A549 (cell line): ENCODE measurements around the gene TMED5. TPM values are rescaled to one million over a fixed set of nuclear protein-coding genes. Genes with fewer than 3 reads are reported as not detected.

Source experiments
- ATAC-seq, 2 experiments: fragments of 200-7000 bp in 1 of 2; fragments of >200 bp in 1 of 2; cut with Nextera tagmentation in 1 of 2; cut with Tn5 transposase in 1 of 2; 3 replicates each; pipeline versions ENCODE4 v1.8.0 to v1.9.1; 2018 to 2020; ENCODE audit warnings: mild to moderate bottlenecking in 1 of 2, moderate library complexity in 1 of 2
- CTCF ChIA-PET: fragments of 300-600 bp; sonication (Branson Sonifier 250); formaldehyde crosslinking; extraction: SDS; loops from one replicate; lab custom pipeline; 2021; ENCODE audit warnings: antibody characterized with exemption, inconsistent platforms; lab: Yijun Ruan, JAX
- POLR2A ChIA-PET: fragments of 350-600 bp; formaldehyde crosslinking; extraction: SDS; loops from one replicate; lab custom pipeline; 2021; ENCODE audit warnings: antibody characterized with exemption, inconsistent platforms; lab: Yijun Ruan, JAX
- DNase-seq, 2 experiments: peaks; one replicate each; pipeline versions ENCODE4 v3.0.0 to v3.0.0-alpha.2; 2011 to 2016; ENCODE audit warnings: low read depth in 1 of 2, low spot score in 1 of 2
- FAIRE-seq: peaks from 2 replicates; lab custom pipeline; 2011; peaks lifted over from hg19 to GRCh38; lab: Jason Lieb, UNC
- H3K27ac ChIP-seq, 2 experiments: fragments of >200 bp; sonication (Bioruptor Twin); formaldehyde crosslinking; 3 replicates each; pipeline ENCODE4 v1.5.1; 2016 to 2017
- H3K4me1 ChIP-seq: fragments of >200 bp; sonication (Bioruptor Twin); formaldehyde crosslinking; 3 replicates; pipeline ENCODE4 v1.6.1; 2016
- H3K4me2 ChIP-seq: fragments of >200 bp; sonication (Bioruptor Twin); formaldehyde crosslinking; 3 replicates; pipeline ENCODE4 v1.6.1; 2016
- H3K4me3 ChIP-seq: fragments of >200 bp; sonication (Bioruptor Twin); formaldehyde crosslinking; 3 replicates; pipeline ENCODE4 v1.5.1; 2016
- H3K9me3 ChIP-seq: fragments of >200 bp; sonication (Bioruptor Twin); formaldehyde crosslinking; 3 replicates; pipeline ENCODE4 v1.6.1; 2016
- ATOH8 ChIP-seq: fragments of 250-450 bp; sonication (Bioruptor Pico); IDR thresholded peaks from 2 replicates; pipeline ENCODE4 v1.5.0; 2020; ENCODE audit warnings: low read depth, mild to moderate bottlenecking, moderate library complexity
- CBX2 ChIP-seq: fragments of 200-600 bp; sonication (generic); IDR thresholded peaks from 2 replicates; pipeline ENCODE4 v1.6.1; 2016; ENCODE audit warnings: low read depth, mild to moderate bottlenecking, borderline replicate concordance
- E2F6 ChIP-seq: IDR thresholded peaks from 2 replicates; pipeline ENCODE4 v1.6.1; 2012; ENCODE audit warnings: low read depth, borderline replicate concordance
- HEYL ChIP-seq: fragments of 250-450 bp; sonication (Bioruptor Pico); IDR thresholded peaks from 2 replicates; pipeline ENCODE4 v1.8.0; 2021; ENCODE audit warnings: mild to moderate bottlenecking, moderate library complexity
- POLR2AphosphoS2 ChIP-seq: conservative IDR thresholded peaks from 2 replicates; pipeline ENCODE4 v1.6.1; 2012; ENCODE audit warnings: low read length, improper control_type of control experiment, inconsistent platforms
- TFCP2L1 ChIP-seq: fragments of 250-450 bp; sonication (Bioruptor Pico); IDR thresholded peaks from 2 replicates; pipeline ENCODE4 v1.5.0; 2021; ENCODE audit warnings: mild to moderate bottlenecking
- USF2 ChIP-seq: fragments of 450-650 bp; IDR thresholded peaks from 2 replicates; pipeline ENCODE4 v1.6.1; 2014; ENCODE audit warnings: antibody characterized with exemption
- ZFP36 ChIP-seq: fragments of 450-650 bp; IDR thresholded peaks from 2 replicates; pipeline ENCODE4 v1.6.1; 2014; ENCODE audit warnings: borderline replicate concordance; ENCODE audit not compliant: partially characterized antibody
- ZSCAN20 ChIP-seq: fragments of 250-450 bp; sonication (Bioruptor Pico); IDR thresholded peaks from 2 replicates; pipeline ENCODE4 v1.8.0; 2022; ENCODE audit warnings: mild to moderate bottlenecking, moderate library complexity
- WGBS: methylation state at CpG from one replicate; pipeline ENCODE4 v1.1.6; 2017; ENCODE audit errors: missing lambda C conversion rate; 5-methylcytosine and 5-hydroxymethylcytosine counted together
- polyA plus RNA-seq, 4 experiments: library from polyadenylated mRNA; depleted of rRNA in 3 of 4; stranded (reverse); fragments of >200 nt; fragmentation: RNase III in 1 of 4; extraction: RNeasy Plus Mini Kit Qiagen cat#74134 plus additional on column Dnase treatment in 1 of 4; gene quantifications; 2 replicates in 3 of 4; 3 replicates in 1 of 4; pipeline ENCODE4 v1.2.3, GENCODE V29; 2011 to 2017
- small RNA-seq, 6 experiments: library from RNA; depleted of rRNA; stranded (forward); fragments of <200 nt; gene quantifications; one replicate each; pipeline ENCODE3, GENCODE V24; 2012

The TMED5 gene
- polyA plus RNA-seq, 2 of the 4 experiments (the other 2 are of a cell fraction), result 40.4 to 70.7 TPM

- CTCF ChIA-PET, result interaction anchor here (0.7 kb wide), 1 partner anchor 86 kb away, joined by 4 read pairs; no protein-coding TSS in a partner anchor
- POLR2A ChIA-PET, result no interaction called here
- no peak overlapping the region for H3K27ac ChIP-seq
- ATAC-seq, result no peak
- no peak for TF ChIP-seq E2F6
- TF ChIP-seq TFCP2L1 (CRISPR knock-in tag), result no peak
- no peak for TF ChIP-seq CBX2
- peaks cover 14% of the 10 kb centered on the region; the same call in 2 of the 3 replicates for H3K9me3 ChIP-seq
- H3K4me3 ChIP-seq, result no peak overlapping the region
- no peak for DNase-seq
- no peak overlapping the region for H3K4me2 ChIP-seq
- WGBS, result 86% methylated on average over 2 of the region's 2 CpGs
- no peak for FAIRE-seq
- peaks cover 3% of the 10 kb centered on the region; the same call in 2 of the 3 replicates for H3K4me1 ChIP-seq
Observed at GRCh38 chr1:93106226-93106625, 74.0 kb downstream of the TMED5 start.

GRCh38 chr1:93102142-93102541 lies 78.1 kb downstream of the TMED5 start:
- Histone ChIP-seq H3K4me1 (no peaks in the 10 kb centered on the region), H3K27ac (no peak overlapping the region), H3K4me2 (no peak overlapping the region), H3K4me3 (no peak overlapping the region), H3K9me3 (peaks cover under 1% of the 10 kb centered on the region; the same call in 1 of the 3 replicates)
- FAIRE-seq (no peak), ATAC-seq (no peak), DNase-seq (no peak)
- TF ChIP-seq ZFP36 (no peak), POLR2AphosphoS2 (no peak), ZSCAN20 (no peak), HEYL (no peak), USF2 (no peak), ATOH8 (CRISPR knock-in tag) (no peak)
- ChIA-PET POLR2A (no interaction called here), CTCF (no interaction called here)
- 88% methylated on average over 4 of the region's 4 CpGs for WGBS

Small RNAs within 50 kb of the gene (small RNA-seq; reads per million reads assigned to genes)
- 0 reads per million in 6 experiments for gene AC126124.1

Other genes with a start within 250 kb of the TMED5 start
- 19.1 and 21.1 TPM in 2 replicates for gene DIPK1A, start 219.0 kb downstream of the TMED5 start, polyA plus RNA-seq (2011; rRNA removed)
- 10.5 to 12.4 TPM (median 11.9 TPM) in 3 replicates for gene DIPK1A, start 219.0 kb downstream of the TMED5 start, polyA plus RNA-seq (2017; fragmentation: RNase III; extraction: RNeasy Plus Mini Kit Qiagen cat#74134 plus additional on column Dnase treatment)
- 29.5 and 31.2 TPM in 2 replicates for gene MTF2, start 101.1 kb downstream of the TMED5 start, polyA plus RNA-seq (2011; rRNA removed)
- gene MTF2, start 101.1 kb downstream of the TMED5 start, polyA plus RNA-seq (2017; fragmentation: RNase III; extraction: RNeasy Plus Mini Kit Qiagen cat#74134 plus additional on column Dnase treatment), result 12.8 to 14.3 TPM (median 13.1 TPM) in 3 replicates
- gene CCDC18, start 311 bp upstream of the TMED5 start, polyA plus RNA-seq (2011; rRNA removed), result 4.6 and 9.8 TPM in 2 replicates
- 8.5 to 10.3 TPM (median 10.0 TPM) in 3 replicates for gene CCDC18, start 311 bp upstream of the TMED5 start, polyA plus RNA-seq (2017; fragmentation: RNase III; extraction: RNeasy Plus Mini Kit Qiagen cat#74134 plus additional on column Dnase treatment)
- 30.8 and 39.8 TPM in 2 replicates for gene DR1, start 165.5 kb upstream of the TMED5 start, polyA plus RNA-seq (2011; rRNA removed)
- gene DR1, start 165.5 kb upstream of the TMED5 start, polyA plus RNA-seq (2017; fragmentation: RNase III; extraction: RNeasy Plus Mini Kit Qiagen cat#74134 plus additional on column Dnase treatment), result 20.9 to 22.5 TPM (median 22.0 TPM) in 3 replicates